NB4 (cell line): ENCODE results near the gene PMEPA1.

Experiments used
- DNase-seq: peaks from one replicate; pipeline ENCODE4 v3.0.0; 2010; ENCODE audit warnings: low read depth
- H3K4me3 ChIP-seq: one replicate; pipeline ENCODE4 v1.5.1; 2011; ENCODE audit warnings: mild to moderate bottlenecking, low read depth, low read length, moderate library complexity
- CTCF ChIP-seq: IDR thresholded peaks from one replicate; pipeline ENCODE4 v1.5.1; 2012; ENCODE audit warnings: low read depth, low read length
- MYC ChIP-seq: IDR thresholded peaks from 2 replicates; pipeline ENCODE4 v1.6.1; 2011; ENCODE audit warnings: low read depth, low read length
- POLR2A ChIP-seq: IDR thresholded peaks from 2 replicates; pipeline ENCODE4 v1.6.1; 2011; ENCODE audit warnings: mild to moderate bottlenecking; ENCODE audit not compliant: insufficient read length; ENCODE audit errors: extremely low read depth
- TF ChIP-seq, protein P1 (sequence below): IDR thresholded peaks from 2 replicates; pipeline ENCODE4 v1.6.1; 2011; ENCODE audit warnings: low read depth, low read length

The PMEPA1 gene

DNA sequence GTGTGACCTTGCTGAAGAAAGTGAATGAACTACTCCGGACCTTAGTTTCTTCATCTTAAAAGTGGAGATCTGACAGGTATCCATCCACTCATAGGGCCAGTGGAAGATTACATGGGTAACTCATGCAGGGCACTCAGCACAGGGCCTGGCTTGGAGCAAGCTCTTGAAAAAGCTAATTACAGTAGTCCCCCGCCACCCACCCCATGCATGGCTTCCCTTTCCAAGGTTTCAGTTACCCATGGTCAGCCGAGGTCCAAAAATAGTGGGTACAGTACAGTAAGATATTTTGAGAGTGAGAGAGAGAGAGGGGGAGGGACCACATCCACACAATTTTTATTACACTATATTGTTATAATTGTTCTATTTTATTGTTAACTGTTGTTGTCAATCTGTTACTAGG is 7.1 kb upstream of the PMEPA1 start:
- DNase-seq = no peak
- TF ChIP-seq POLR2A (no peak), CTCF (no peak), MYC (no peak)
- TF ChIP-seq, protein P1, sequence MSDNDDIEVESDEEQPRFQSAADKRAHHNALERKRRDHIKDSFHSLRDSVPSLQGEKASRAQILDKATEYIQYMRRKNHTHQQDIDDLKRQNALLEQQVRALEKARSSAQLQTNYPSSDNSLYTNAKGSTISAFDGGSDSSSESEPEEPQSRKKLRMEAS = no peak
- no peak overlapping the region for H3K4me3 ChIP-seq

DNA sequence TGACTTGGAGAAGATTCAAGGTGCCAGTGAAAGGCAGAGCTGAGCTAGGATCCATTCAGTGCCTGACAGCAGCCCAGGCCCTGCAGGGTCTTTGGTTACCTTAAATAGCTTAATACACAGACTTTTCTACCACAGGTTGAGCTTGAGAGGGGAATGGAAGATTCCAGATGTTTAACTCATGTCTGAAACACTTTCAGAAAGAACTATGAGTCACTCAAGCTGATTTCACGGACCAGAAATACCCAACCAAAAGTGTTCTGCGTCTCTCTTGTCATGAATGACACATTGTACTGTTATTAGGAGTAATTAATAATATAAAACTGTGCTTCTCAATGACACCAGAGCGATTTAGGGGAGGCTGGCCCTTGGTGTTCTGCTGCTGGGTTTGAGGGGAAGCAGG is 6.4 kb upstream of the PMEPA1 start:
- DNase-seq = no peak
- H3K4me3 ChIP-seq = no peak overlapping the region
- TF ChIP-seq POLR2A (no peak), CTCF (no peak)
- TF ChIP-seq, protein P1 = no peak

DNA sequence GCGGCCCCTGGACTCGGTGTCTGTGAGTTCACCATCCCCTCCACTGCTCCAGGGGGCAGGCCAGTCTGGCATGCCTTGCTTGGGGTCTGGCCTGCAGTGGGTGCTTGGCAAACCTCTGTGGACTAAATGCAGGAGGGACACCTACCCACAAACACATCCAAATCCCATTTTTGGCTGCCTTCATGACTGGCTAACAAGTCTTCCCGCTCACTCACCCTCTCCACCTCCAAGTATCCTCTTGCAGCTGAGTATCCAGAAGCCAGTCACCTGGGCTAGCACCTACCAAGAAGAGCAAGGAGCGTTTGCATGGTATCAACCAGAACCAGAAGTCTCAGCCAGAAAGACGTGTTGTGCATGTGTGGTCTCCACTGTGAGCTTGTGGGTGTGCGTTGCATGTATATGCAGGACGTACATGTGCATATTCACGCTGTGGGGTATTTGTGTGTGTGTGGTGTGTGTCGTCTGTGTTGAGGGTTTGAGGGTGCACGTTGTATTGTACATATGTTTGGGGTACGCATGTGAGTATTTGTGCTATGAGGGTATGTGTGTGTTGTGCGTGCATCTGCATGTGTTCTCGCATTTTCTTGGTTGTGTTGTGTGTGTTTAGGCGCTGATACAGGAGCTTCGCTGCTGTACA is 5.6 kb upstream of the PMEPA1 start:
- no peak overlapping the region for H3K4me3 ChIP-seq
- TF ChIP-seq CTCF = no peak
- TF ChIP-seq MYC = no peak
- no peak for TF ChIP-seq POLR2A
- TF ChIP-seq, protein P1 = no peak
- DNase-seq = no peak

GRCh38 chr20:57714409-57715267 is 4.8 kb upstream of the PMEPA1 start:
- no peak for DNase-seq
- no peak for TF ChIP-seq MYC
- TF ChIP-seq, protein P1 = no peak
- no peak for TF ChIP-seq CTCF
- no peak for TF ChIP-seq POLR2A
- H3K4me3 ChIP-seq = no peak overlapping the region

GRCh38 chr20:57713951-57714350 is 4.1 kb upstream of the PMEPA1 start:
- H3K4me3 ChIP-seq = no peak overlapping the region
- TF ChIP-seq, protein P1 = no peak
- TF ChIP-seq POLR2A (no peak), MYC (no peak), CTCF (no peak)
- no peak for DNase-seq
